Neural progenitor cell (in vitro differentiated cells): ENCODE results near the gene DCLK2.

Source experiments
- CTCF ChIP-seq: fragments of 200-600 bp; sonication (generic); IDR thresholded peaks from 2 replicates; pipeline ENCODE4 v1.5.1; 2017; ENCODE audit warnings: antibody characterized with exemption, mild to moderate bottlenecking
- EZH2phosphoT487 ChIP-seq: fragments of 200-600 bp; sonication (generic); IDR thresholded peaks from 2 replicates; pipeline ENCODE4 v1.6.1; 2017; ENCODE audit warnings: antibody characterized with exemption

GRCh38 chr4:150104404-150105027, 26.3 kb downstream of the DCLK2 start:
- TF ChIP-seq EZH2phosphoT487, result no peak
- TF ChIP-seq CTCF, result no peak
